HG03159 (cell line): Measurements from ENCODE around the gene PCDHB11.
"Not testable (repeated sequence)": the region's sequence is repeated elsewhere in the genome, so short reads cannot be mapped to it uniquely, and the experiment has no call there.

Experiments used
- ATAC-seq: cut with Tn5 transposase; IDR thresholded peaks from one replicate; pipeline ENCODE4 v1.9.1; 2021; ENCODE audit warnings: mild to moderate bottlenecking, moderate library complexity; ENCODE audit not compliant: unreplicated experiment

The PCDHB11 gene

GRCh38 chr5:141236516-141237313 is 37.3 kb downstream of the PCDHB11 start:
- no peak for ATAC-seq

- no peak for ATAC-seq
These were observed 42.1 kb downstream of the PCDHB11 start for GRCh38 chr5:141241496-141241895.

- ATAC-seq, result no peak
These were observed 45.9 kb downstream of the PCDHB11 start, which contains the start of gene PCDHB15 for GRCh38 chr5:141245250-141245717. TSS of gene PCDHB15 (plus strand) at chr5:141245395. CDS start at chr5:141245579, 184 bp downstream.

GRCh38 chr5:141246971-141247370 is 47.5 kb downstream of the PCDHB11 start:
- not testable (repeated sequence) for ATAC-seq

- not testable (repeated sequence) for ATAC-seq
These were observed 48.0 kb downstream of the PCDHB11 start for GRCh38 chr5:141247434-141247833.

- ATAC-seq, result no peak
These were observed 51.1 kb downstream of the PCDHB11 start for GRCh38 chr5:141250576-141250975.
